Skin of body (tissue), 2 donors: ENCODE results near the gene USP49. TPM values are rescaled to one million over a fixed set of nuclear protein-coding genes. Genes with fewer than 3 reads are reported as not detected.
"Not testable (repeated sequence)": the region's sequence is repeated elsewhere in the genome, so short reads cannot be mapped to it uniquely, and the experiment has no call there.

Experiments used
- DNase-seq: peaks from one replicate; lab custom pipeline; 2025; lab: John Stamatoyannopoulos, UW
- total RNA-seq: library from RNA; depleted of rRNA; stranded (reverse); fragments of >200 nt; gene quantifications from one replicate; pipeline ENCODE4 v1.2.3, GENCODE V29; 2014

The USP49 gene
- total RNA-seq, 1 donor from 2014 or later: 5.0 TPM

DNA sequence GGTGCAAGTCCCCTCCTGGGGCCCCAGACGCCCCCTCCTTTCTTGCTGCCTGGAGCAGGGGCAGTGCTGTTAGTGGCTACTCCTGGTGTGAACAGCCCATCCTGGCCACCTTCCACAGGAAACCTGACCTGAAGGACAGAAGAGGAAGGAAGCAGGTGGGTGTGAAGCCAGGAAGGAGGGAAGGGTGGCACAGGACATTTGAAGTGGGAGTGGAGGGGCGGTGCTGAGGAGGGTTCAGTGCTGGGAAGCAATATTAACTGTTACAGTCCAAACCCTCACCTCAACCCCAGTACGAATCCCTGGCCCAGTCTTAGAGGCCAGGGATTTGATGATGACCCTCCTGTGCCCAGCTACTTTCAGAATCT lies 113.8 kb downstream of the USP49 start:
- no peak for DNase-seq

DNA sequence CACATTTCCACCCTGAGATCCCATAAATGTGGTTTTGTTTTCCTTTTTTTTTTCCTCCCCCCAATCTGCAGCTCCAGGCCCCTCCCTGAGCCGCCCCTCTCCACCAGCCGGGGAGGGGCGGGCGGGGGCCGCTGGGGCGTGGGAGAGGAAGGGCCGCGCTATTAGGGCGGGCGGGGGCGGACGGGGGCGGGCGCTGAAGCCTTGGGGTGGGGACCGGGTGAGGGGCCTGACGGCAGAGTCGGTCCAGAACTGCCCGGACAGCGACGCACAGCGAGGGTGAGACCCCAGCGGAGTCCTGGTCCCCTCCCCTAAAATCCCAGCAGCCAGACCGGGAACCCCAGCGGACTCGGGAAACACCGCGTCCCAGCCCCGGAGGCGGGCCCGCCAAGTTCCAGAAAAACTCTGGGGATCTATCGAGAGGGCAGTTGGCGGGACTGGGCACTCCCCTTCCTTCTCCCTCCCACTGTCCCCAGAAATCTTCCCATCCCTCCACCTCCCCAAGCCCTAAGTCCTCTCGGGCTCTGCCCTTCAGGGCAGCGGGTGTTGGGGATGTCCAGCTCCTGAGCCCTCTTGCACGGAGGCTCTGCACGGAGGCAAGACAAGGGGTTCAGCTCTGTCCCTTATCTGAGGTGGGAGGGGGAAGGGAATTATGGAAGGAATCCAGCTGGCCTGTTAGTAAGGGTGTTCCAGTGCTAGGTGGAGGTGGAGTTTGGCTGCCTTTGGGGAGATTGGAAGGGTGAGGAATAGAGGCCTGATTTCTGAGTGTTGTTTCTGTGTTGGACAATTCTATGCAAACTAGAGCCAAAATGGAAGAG lies 114.4 kb downstream of the USP49 start, which contains the start of gene PRICKLE4:
PRICKLE4 (plus strand) TSS at position 232 of the 815 bp plus-strand sequence. CDS start 2,692 bp downstream, outside the sequence.
- DNase-seq: no peak

DNA sequence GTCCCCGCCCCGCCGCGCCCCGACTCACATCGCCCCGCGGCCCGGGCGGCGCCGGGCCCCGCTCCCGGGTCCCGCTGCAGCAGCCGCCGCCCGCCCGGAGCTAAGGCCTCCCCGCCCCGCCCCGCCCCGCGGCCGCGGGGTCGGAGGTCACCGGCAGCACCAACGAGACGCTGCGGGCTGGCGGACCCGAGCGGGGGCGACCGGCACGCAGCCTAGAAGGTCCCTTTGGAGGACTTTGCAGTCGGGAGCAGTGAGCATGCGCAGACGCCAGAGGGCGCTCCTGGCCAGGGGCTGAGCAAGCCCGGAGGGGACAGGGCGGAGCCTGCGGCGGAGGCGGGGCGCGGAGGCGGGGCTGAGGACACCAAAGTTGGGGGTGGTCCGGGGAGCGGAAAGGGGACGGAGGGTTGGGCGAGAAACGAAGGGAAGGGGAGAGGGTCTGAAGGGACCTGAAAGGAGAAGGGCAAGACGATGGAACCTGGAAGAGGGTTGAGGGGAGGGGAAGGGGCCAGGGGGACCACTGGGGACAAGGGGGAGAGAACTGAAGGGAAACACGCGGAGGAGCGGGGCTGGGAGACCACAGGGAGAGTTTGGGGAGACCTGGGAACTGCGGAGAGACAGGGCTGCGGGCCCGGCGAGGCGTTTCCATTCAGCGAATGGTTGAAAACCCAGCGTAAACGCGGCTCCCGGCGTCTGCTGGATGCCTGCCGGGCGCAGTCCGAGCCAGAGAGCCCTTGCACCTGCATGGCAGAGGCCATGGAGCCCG lies 115.2 kb downstream of the USP49 start, which contains the start of gene FRS3:
FRS3 (minus strand) TSS at position 113 of the 763 bp plus-strand sequence. CDS start 2,913 bp downstream, outside the sequence.
- peak; percentile 92 for DNase-seq

DNA sequence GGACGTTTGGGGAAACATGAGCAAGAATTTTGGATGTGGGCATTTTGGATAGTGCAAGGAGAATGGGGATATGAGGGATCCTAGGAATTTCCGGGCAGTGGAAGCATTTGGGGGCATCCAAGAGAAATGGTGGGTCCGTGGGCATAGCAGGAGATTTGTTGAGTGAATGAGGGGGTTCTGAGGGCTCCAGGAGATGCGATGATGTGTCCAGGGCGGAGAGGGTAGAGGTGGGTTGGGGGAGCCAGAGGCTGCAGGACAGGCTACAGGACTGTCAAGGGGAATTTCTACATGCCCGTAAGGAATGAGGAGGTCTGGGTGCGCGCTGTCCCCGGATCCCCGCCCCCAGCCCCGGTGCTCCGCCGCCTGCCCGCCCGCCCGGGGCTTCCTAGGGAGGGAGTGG lies 115.8 kb downstream of the USP49 start:
- DNase-seq: no peak

DNA sequence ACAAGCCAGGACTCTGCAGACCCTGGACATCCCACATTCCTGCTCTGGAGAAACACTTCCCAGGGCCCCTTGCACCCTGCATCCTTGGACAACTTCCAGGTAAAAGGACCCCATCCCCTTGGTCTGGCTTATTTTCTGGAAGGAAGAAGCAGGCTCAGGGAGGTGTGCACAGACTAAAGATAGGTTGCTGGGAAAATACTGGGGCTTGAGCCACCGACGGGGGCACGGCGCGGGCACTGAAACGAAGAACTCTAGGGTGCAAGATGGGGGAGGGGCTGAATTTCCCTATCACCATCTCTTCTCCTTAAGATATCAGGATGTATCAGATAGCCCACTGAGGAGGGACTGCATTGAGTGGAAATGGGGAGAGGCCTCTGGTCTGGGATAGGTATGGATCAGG lies 116.3 kb downstream of the USP49 start:
- DNase-seq: no peak

DNA sequence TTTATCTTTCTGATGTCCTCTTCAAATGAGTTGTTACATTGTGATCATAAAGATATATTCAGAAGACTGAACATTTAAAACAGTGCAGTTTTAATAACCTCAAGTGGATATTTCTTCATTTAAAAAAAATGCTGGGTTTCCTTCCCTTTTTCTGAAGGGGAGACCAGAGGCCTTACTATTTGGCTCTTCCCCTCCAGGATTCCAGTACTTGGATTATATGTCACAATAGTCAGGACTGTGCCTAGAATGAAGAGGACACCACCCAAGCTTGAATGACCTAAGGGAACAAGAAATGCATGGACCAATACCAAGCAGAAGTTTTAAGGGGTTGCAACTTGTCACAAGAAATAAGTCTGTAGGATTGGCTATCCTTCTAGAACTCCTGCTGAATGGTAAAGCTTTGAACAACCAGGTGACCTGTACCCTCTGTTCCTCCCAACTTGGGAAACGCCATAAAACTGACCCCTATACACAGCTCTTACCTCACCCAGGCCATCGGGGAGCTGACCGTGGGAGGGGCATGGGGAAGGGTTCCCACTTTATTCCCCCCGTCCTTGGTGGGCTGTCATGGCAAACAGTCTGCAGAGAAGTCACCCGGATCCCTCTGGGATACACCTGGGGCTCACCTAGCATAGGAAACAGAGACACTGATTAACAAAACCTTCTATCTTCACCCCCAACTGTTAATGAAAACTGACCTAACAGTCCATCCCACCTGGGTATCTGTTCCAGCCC lies 117.5 kb downstream of the USP49 start:
- no peak for DNase-seq

DNA sequence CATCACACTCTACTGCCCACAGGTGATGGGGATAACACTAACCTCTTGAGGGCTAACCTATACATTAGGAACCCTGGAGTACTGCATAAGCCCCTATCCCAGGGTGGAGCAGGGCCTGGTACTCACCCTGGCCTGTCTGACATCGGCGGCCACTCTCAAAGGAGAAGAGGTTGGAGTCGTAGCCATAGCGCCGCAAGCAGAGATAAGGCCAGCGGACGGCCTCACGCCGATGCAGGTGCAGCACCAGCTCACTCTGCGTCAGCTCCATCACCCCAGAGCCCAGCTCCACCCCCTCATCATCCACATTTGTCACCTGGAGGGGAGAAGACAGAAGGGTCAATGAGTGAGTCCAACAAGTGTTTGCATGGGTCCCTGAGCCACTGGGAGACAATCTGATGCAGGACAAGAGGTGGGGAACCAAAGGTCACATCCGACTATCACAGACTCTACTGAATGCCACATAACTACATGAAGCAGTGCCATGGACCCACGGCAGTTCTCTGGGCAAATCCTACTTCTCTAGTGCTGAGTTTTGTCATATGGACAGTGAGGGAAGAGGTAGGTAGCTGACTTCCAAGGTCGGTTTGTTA lies 119.8 kb downstream of the USP49 start:
- DNase-seq: no peak

DNA sequence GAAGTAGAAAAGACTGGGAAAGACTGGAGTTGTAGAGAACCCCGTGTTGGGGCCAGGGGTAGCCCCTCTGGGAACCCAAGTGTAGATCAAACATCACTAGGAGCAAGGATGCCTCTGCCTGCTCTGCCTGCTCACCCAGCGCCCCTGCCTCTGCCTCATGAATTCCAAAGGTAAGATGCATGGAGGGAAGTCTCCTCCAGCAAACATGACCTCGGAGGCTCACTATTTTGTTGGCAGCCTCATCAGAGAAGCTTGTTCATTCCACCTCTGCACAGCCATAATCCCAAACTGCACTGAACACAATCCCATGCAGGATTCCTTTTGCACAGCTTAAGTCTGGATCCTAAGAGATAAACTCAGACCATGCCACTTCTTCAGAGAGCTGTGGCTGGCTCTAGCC lies 120.3 kb downstream of the USP49 start:
- no peak for DNase-seq

DNA sequence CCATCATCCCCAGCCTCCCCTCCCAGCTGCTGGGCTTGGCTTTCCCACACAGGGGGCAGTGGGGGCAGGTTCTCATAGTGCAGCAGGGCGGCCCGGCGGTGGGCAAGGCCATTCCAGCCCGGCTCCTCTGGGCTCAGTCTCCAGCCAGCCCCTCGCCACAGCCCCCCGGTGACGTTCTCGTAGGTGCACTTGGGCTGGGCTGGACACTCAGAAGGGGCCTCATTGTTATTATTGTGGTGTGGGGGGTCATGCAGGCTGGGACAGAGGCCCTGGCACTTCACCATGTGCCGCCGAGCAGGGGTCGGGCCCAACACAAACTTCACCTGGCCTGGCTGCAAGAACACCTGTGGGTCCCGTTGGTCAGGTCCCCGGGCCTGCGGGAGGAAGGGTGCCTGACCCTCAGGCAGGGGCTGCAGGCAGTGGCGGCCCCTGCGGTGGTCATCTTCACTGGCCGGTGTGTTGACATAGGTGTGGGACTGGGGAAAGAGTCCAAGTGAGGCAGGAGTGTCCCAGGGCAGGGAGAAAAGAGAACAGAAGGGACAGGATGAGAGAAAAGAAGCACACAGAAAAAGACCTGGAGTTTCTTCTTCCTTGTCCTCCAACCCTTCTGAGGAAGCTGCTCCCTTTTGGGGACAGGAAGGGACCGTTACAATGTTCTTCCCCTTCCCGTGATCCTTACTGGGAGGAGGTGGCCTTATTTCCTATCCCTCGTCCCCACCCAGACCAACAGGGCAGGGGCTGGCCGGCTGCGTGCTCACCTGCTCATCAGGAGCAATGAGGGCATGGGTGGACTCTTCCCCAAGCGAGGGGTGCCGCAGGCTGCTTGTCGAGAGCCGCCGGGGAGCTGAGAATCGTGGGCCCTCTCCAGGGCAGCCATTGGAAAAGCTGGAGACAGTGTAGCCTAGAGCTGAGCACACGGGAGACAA lies 123.9 kb downstream of the USP49 start:
- no peak for DNase-seq

DNA sequence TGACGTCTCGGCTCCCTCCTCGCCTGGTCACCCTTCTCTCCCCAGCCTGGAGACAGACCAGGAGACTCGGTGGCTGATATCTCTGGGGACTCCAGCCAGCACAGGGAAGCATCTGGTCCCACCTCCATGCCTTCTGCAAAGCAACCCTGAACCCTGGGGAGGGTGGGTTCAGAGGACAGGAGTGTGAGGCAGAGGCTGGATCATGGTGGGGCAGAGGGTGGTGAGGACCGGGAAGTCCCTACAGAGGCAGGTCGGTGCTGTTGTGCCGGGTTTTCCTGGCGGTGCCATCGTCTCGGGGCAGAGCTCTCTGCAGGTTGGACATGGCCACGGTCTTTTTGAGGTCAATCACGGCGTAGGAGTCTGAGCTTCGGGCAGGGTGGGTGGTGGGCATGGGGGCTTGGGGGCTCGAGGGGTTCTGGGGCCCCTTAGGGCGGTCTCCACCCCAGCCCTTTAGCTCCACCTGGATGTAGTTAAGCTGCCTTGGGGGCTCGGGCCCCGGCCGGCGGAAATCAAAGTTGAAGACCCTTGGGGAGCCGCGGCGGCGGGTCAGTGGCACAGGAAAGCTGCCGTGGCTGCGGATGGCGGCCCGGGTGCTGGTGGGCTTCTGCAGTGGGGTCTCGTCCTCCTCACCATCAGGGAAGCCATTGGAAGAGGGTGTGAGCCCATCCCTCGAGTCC lies 124.7 kb downstream of the USP49 start:
- DNase-seq: no peak

DNA sequence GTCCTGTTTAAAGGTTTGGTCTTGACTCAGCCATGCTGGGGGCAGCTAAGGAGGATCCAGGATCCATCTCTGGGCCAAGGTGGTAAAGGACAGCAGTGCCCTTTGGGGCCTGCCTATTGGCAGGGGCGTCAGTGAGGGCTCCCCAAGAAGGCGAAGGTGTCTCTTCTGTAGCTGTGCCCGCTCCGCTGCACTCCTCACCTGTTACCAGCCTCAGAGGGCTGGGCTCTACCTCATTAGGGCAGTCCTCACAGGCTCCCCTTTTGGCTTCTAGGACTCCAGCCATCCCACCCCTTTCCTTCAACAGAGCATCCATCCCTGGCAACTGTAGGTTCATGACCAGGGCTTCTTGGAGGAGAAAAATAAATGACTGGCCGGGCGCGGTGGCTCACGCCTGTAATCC lies 125.8 kb downstream of the USP49 start:
- DNase-seq: no peak

DNA sequence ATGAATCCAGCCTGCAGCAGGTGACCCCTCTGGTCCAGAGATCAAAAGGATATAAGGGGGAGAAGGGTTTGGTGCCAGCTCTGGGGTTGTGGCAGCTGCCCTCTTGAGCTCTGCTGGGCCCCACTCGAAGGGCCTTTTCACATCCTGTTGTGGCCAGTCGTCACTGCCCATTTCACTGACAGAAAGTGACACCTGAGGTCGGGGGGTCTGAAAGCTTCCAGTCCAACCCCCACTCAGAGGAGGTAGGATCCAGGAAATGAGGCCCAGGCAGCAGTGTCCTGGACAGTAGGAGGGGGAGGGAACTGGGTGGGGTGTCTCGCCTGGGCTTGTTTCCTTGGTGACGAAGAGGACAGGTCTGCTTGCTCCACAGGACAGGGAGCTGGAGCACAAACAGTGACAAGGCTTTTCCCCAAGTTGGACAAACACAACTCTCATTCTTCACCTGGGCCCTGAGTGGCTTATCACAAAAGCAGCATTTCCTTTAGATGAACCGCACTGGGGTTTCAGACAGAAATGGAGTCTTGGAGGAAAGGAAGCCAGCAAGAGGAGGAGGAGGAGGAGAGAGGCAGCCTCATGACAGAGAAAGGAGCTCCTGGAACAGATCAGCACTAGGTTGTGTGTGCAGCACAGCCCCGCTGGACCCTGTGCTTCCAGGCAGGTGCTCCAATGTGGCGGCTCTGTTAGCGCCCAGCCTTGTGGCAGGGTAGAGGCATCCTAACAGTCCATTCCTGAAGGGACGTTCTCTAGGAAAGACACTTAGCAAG lies 126.4 kb downstream of the USP49 start:
- DNase-seq: no peak

DNA sequence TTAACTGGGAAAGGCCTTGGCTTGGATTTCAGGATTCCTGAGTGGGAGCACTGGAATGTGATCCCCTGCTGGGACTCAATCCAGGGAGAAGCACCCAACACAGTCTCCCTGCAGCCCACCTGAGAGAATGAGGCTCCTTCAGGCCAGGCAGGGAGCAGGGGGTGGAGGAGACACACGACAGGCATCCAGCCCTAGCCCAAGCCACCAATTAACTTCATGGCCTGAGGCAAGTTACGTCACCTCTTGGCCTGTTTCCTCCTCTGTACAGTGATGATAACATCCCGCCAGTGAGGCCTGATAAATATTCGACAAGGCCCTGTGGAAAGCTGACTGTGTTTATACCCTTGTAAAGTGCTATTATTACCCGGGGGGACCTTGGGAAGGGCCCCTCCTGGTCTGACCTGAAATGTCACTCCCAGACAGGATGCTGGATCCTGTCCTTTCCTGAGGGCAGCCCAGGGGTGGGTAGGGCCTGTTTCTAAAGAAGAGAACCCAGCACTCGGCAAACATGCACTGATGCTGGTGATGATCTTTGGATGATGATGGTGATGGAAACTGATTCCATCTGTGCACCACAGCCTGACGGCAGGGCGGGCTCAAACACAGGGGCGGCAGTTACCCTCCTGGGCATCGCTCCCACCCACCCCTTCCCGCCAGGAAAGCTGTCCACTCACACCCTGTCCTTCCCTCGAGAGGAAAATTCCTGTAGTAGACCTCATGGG lies 127.9 kb downstream of the USP49 start:
- no peak for DNase-seq

DNA sequence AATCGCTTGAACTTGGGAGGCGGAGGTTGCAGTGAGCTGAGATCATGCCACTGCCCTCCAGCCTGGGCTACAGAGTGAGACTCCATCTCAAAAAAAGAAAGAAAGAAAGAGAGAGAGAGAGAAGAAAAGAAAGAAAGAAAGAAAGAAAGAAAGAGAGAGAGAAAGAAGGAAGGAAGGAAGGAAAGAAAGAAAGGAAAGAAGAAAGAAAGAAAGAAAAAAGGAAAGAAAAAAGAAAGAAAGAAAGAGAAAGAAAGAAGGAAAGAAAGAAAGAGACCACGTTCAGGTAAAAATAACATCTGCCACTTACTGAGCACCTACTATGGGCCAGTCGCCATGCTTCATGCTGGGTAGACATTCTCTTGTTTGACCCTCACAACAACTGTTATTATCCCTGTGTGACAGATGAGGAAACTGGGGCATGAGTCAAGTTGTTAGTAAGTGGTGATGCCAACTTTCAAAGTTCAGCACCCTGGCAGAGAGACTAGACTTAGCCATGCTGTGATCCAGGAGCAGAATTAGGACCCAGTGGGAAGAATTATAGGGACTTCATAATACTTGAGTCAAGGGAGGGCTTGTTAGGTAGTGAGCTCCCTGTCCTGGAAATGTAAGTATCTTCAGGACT lies 129.0 kb downstream of the USP49 start:
- not testable (repeated sequence) for DNase-seq

DNA sequence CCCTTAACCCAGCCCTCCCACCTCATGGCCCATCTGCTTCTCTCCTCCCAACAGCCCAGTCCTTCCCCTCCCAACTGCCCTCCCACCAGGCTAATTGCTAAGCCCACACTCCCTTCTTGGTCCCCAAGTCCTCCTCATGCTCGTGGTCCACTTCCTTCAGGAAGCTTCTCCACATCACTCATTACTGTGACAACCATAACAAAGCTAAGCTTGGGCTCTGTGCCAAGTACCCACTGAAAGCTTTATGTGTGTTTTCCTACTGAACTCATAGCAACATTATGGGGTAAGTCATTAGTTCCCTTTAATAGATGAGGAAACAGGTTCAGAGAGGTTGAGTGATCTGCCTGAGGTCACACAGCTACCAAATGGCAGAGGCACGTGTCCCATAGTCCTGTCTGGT lies 131.7 kb downstream of the USP49 start:
- no peak for DNase-seq

DNA sequence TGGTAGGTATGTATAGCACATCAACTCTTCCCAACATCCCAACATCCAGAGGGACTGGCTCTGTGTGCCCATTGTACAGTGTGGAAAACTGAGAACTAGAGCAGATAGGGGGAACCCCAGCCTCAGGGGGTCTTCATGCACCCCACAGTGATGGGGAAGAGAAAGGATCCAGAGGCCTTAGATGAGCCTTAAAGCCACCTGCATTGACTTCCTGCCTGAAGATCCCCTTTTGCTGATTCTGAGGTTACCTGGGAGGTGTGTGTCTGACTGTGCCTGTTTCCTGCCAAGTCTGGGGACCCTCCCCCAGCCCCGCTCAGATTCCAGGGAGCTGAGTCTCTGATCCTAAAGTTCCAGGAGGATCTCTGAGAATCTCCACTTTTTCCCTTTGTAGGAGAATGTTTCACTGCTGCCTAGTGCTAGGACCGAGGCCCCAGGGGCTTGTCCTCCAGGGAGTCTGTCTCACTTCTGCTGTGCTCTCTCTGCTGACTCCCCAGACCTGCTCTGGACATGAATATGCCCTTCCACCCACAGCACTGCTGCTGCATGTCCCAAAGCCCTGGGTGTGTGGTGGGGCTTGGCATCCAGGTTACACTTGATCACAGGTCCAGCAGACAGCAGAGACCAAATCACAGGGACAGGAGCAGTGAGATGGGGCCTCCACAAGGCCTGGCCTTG lies 135.1 kb downstream of the USP49 start:
- no peak for DNase-seq
